OCI-LY1 (cell line): Measurements from ENCODE around the gene ACTR8.

Source experiments
- H2AFZ ChIP-seq: fragments of 200-600 bp; sonication (generic), shearing (Covaris generic); 2 replicates; pipeline ENCODE4 v1.6.0; 2014; ENCODE audit warnings: antibody characterized with exemption, mild to moderate bottlenecking, low read length
- H3F3A ChIP-seq: fragments of 200-600 bp; sonication (generic), shearing (Covaris generic); 2 replicates; pipeline ENCODE4 v1.6.0; 2014; ENCODE audit warnings: mild to moderate bottlenecking, antibody characterized with exemption, low read length, moderate library complexity; ENCODE audit not compliant: insufficient read depth
- H3K27ac ChIP-seq: fragments of 200-600 bp; sonication (generic); 2 replicates; pipeline ENCODE4 v1.5.1; 2014; ENCODE audit warnings: low read length, mixed run types, mild to moderate bottlenecking, low read depth; ENCODE audit not compliant: poor library complexity, severe bottlenecking
- H3K27me3 ChIP-seq: fragments of 200-600 bp; sonication (generic); 2 replicates; pipeline ENCODE4 v1.6.0; 2014; ENCODE audit warnings: antibody characterized with exemption, mild to moderate bottlenecking, low read length, moderate library complexity; ENCODE audit not compliant: insufficient read depth
- H3K36me3 ChIP-seq: fragments of 200-600 bp; sonication (generic); 2 replicates; pipeline ENCODE4 v1.6.1; 2014; ENCODE audit warnings: mild to moderate bottlenecking, antibody characterized with exemption, low read length, moderate library complexity, mixed read lengths; ENCODE audit not compliant: insufficient read depth
- H3K4me1 ChIP-seq: fragments of 200-600 bp; sonication (generic); 2 replicates; pipeline ENCODE4 v1.5.1; 2014; ENCODE audit warnings: mild to moderate bottlenecking, low read length, moderate library complexity; ENCODE audit not compliant: insufficient read depth, severe bottlenecking
- H3K4me2 ChIP-seq: fragments of 200-600 bp; sonication (generic), shearing (Covaris generic); 2 replicates; pipeline ENCODE4 v1.6.1; 2014; ENCODE audit warnings: low read length
- H3K4me3 ChIP-seq: fragments of 200-600 bp; sonication (generic); 2 replicates; pipeline ENCODE4 v1.5.1; 2014; ENCODE audit warnings: low read length, low read depth, mild to moderate bottlenecking, mixed read lengths; ENCODE audit not compliant: poor library complexity, severe bottlenecking
- H3K79me2 ChIP-seq: fragments of 200-600 bp; shearing (Covaris generic); 2 replicates; pipeline ENCODE4 v1.6.1; 2016; ENCODE audit warnings: mixed run types, low read length, mixed read lengths; ENCODE audit not compliant: insufficient read depth
- H3K9ac ChIP-seq: fragments of 200-600 bp; sonication (generic), shearing (Covaris generic); 2 replicates; pipeline ENCODE4 v1.6.1; 2014; ENCODE audit warnings: mild to moderate bottlenecking, low read length, mixed read lengths
- H3K9me2 ChIP-seq: fragments of 200-600 bp; sonication (generic), shearing (Covaris generic); 2 replicates; pipeline ENCODE4 v1.6.1; 2014; ENCODE audit warnings: low read depth, mild to moderate bottlenecking, low read length, mixed read lengths
- H3K9me3 ChIP-seq: fragments of 200-600 bp; shearing (Covaris generic); 2 replicates; pipeline ENCODE4 v1.6.1; 2014; ENCODE audit warnings: low read length, mixed read lengths
- H4K20me1 ChIP-seq: fragments of 200-600 bp; sonication (generic), shearing (Covaris generic); 2 replicates; pipeline ENCODE4 v1.6.0; 2016; ENCODE audit warnings: mild to moderate bottlenecking, low read length; ENCODE audit not compliant: insufficient read depth
- EZH2 ChIP-seq: fragments of 200-600 bp; sonication (generic), shearing (Covaris generic); IDR thresholded peaks from 2 replicates; pipeline ENCODE4 v1.8.0; 2017; ENCODE audit warnings: borderline replicate concordance, mixed run types, mild to moderate bottlenecking, antibody characterized with exemption, low read length, moderate library complexity, mixed read lengths
- TF ChIP-seq, protein P1 (sequence below): fragments of 200-600 bp; sonication (generic), shearing (Covaris generic); IDR thresholded peaks from 2 replicates; pipeline ENCODE4 v1.5.1; 2017; ENCODE audit warnings: mild to moderate bottlenecking, antibody characterized with exemption, low read length, moderate library complexity, mixed read lengths

The ACTR8 gene

GRCh38 chr3:53863145-53863544 is 18.8 kb downstream of the ACTR8 start:
- Histone ChIP-seq H3F3A (no peaks in the 10 kb centered on the region), H3K4me3 (no peak overlapping the region), H2AFZ (no peak overlapping the region), H3K9me2 (no peaks in the 10 kb centered on the region), H4K20me1 (no peaks in the 10 kb centered on the region), H3K4me1 (peaks cover 5% of the 10 kb centered on the region), H3K4me2 (no peak overlapping the region), H3K9ac (no peak overlapping the region), H3K36me3 (peaks cover 74% of the 10 kb centered on the region), H3K27ac (no peak overlapping the region), H3K27me3 (no peaks in the 10 kb centered on the region), H3K9me3 (no peaks in the 10 kb centered on the region), H3K79me2 (no peaks in the 10 kb centered on the region)
- no peak for TF ChIP-seq EZH2
- TF ChIP-seq, protein P1, sequence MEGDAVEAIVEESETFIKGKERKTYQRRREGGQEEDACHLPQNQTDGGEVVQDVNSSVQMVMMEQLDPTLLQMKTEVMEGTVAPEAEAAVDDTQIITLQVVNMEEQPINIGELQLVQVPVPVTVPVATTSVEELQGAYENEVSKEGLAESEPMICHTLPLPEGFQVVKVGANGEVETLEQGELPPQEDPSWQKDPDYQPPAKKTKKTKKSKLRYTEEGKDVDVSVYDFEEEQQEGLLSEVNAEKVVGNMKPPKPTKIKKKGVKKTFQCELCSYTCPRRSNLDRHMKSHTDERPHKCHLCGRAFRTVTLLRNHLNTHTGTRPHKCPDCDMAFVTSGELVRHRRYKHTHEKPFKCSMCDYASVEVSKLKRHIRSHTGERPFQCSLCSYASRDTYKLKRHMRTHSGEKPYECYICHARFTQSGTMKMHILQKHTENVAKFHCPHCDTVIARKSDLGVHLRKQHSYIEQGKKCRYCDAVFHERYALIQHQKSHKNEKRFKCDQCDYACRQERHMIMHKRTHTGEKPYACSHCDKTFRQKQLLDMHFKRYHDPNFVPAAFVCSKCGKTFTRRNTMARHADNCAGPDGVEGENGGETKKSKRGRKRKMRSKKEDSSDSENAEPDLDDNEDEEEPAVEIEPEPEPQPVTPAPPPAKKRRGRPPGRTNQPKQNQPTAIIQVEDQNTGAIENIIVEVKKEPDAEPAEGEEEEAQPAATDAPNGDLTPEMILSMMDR = no peak

DNA sequence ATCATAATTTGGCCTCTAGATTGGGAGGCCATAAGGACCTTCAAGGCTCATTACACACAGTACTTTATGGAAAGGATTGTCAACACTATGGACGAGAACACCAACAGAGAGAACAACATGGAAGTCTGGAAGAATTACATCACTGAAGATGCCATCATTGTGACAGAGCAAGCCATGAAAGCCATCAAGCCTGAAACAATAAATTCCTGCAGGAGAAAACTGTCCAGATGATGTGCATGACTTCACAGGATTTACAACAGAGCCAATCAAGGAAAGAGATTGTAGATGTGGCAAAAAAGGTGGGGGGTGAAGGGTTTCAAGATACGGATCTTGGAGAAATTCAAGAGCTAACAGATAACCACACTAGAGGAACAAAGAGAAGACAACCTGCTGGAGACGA is 19.7 kb downstream of the ACTR8 start:
- Histone ChIP-seq H3F3A (no peaks in the 10 kb centered on the region), H3K9me2 (no peaks in the 10 kb centered on the region), H3K36me3 (peaks cover 65% of the 10 kb centered on the region), H3K27me3 (no peaks in the 10 kb centered on the region), H3K4me3 (no peak overlapping the region), H3K79me2 (no peaks in the 10 kb centered on the region), H2AFZ (no peak overlapping the region), H3K4me2 (no peak overlapping the region), H3K9ac (no peak overlapping the region), H3K27ac (no peak overlapping the region), H3K4me1 (peaks cover 5% of the 10 kb centered on the region), H3K9me3 (no peaks in the 10 kb centered on the region), H4K20me1 (no peaks in the 10 kb centered on the region)
- TF ChIP-seq, protein P1 = no peak
- TF ChIP-seq EZH2 = no peak

DNA sequence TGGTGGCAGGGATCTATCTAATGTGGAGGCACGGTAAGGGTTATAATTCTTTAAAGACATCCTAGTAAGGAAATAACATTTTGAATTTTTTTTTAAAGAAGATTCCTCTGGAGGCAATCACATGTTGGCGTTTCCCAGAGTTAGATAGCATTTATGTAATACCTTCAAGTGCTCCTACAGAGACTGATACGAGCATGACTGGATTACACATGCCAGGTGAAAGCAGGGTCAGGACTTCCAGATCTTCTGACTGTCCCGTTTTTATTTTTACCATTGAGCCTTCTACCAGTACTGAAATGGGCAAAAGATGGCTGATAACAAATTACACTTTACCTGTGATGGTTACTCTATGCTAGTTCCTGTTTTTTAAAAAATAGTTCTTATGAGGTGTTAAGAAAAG is 21.8 kb downstream of the ACTR8 start:
- H3K79me2 ChIP-seq = no peaks in the 10 kb centered on the region
- no peak overlapping the region for H3K4me2 ChIP-seq
- peaks cover 5% of the 10 kb centered on the region for H3K4me1 ChIP-seq
- no peak for TF ChIP-seq EZH2
- TF ChIP-seq, protein P1 = no peak
- H4K20me1 ChIP-seq = no peaks in the 10 kb centered on the region
- H3K9ac ChIP-seq = no peak overlapping the region
- no peaks in the 10 kb centered on the region for H3K9me3 ChIP-seq
- H3K27me3 ChIP-seq = no peaks in the 10 kb centered on the region
- H3K9me2 ChIP-seq = no peaks in the 10 kb centered on the region
- H3K4me3 ChIP-seq = no peak overlapping the region
- no peak overlapping the region for H3K27ac ChIP-seq
- H3K36me3 ChIP-seq = peaks cover 53% of the 10 kb centered on the region
- no peaks in the 10 kb centered on the region for H3F3A ChIP-seq
- no peak overlapping the region for H2AFZ ChIP-seq
